ENCODE data around the gene PEA15.

Gene PEA15

GRCh38 chr1:160209321-160210046 is 4.3 kb downstream of the PEA15 start:
- DNase-seq: no peak

- DNase-seq: no peak
Measured at GRCh38 chr1:160210561-160210960, 5.4 kb downstream of the PEA15 start.

- DNase-seq: no peak
Measured at GRCh38 chr1:160211046-160211790, 6.0 kb downstream of the PEA15 start.

GRCh38 chr1:160214481-160215140 is 9.4 kb downstream of the PEA15 start:
- no peak for DNase-seq

GRCh38 chr1:160216301-160216700 is 11.1 kb downstream of the PEA15 start:
- no peak for DNase-seq

- DNase-seq: no peak
Measured at GRCh38 chr1:160217481-160218051, 12.4 kb downstream of the PEA15 start.

GRCh38 chr1:160219062-160219929 is 14.1 kb downstream of the PEA15 start:
- peak; percentile 28 for DNase-seq

GRCh38 chr1:160220301-160220700 is 15.1 kb downstream of the PEA15 start:
- no peak for DNase-seq

GRCh38 chr1:160221089-160221488 is 15.9 kb downstream of the PEA15 start:
- no peak for DNase-seq

- DNase-seq: no peak
Measured at GRCh38 chr1:160222546-160222945, 17.4 kb downstream of the PEA15 start.

GRCh38 chr1:160224606-160225005 is 19.4 kb downstream of the PEA15 start:
- DNase-seq: no peak

GRCh38 chr1:160225345-160225744 is 20.2 kb downstream of the PEA15 start:
- DNase-seq: no peak

GRCh38 chr1:160226623-160227022 is 21.4 kb downstream of the PEA15 start:
- no peak for DNase-seq

- no peak for DNase-seq
Measured at GRCh38 chr1:160227034-160227433, 21.9 kb downstream of the PEA15 start.

GRCh38 chr1:160227561-160227960 is 22.4 kb downstream of the PEA15 start:
- no peak for DNase-seq

- no peak for DNase-seq
Measured at GRCh38 chr1:160228431-160228830, 23.2 kb downstream of the PEA15 start.

- no peak for DNase-seq
Measured at GRCh38 chr1:160232911-160233310, 27.7 kb downstream of the PEA15 start.

- no peak for DNase-seq
Measured at GRCh38 chr1:160236806-160237205, 31.6 kb downstream of the PEA15 start.

GRCh38 chr1:160237558-160237957 is 32.4 kb downstream of the PEA15 start:
- DNase-seq: no peak

GRCh38 chr1:160238408-160238807 is 33.2 kb downstream of the PEA15 start:
- DNase-seq: no peak

- DNase-seq: no peak
Measured at GRCh38 chr1:160239582-160240299, 34.6 kb downstream of the PEA15 start.

- DNase-seq: no peak
Measured at GRCh38 chr1:160243767-160244166, 38.6 kb downstream of the PEA15 start.
